ELR (cell line): ENCODE results near the gene CRABP2.

ENCODE experiments used
- DNase-seq: peaks from one replicate; pipeline ENCODE4 v3.0.0-alpha.2; 2015; ENCODE audit warnings: low read depth

CRABP2 gene

GRCh38 chr1:156667968-156668709 is 37.2 kb downstream of the CRABP2 start:
- no peak for DNase-seq

- no peak for DNase-seq
Measured at GRCh38 chr1:156667610-156667967, 37.8 kb downstream of the CRABP2 start.

GRCh38 chr1:156666862-156667609 is 38.3 kb downstream of the CRABP2 start:
- no peak for DNase-seq

- DNase-seq, result no peak
Measured at GRCh38 chr1:156665539-156665938, 39.8 kb downstream of the CRABP2 start.

GRCh38 chr1:156664767-156665411 is 40.5 kb downstream of the CRABP2 start:
- no peak for DNase-seq

- no peak for DNase-seq
Measured at GRCh38 chr1:156664046-156664766, 41.2 kb downstream of the CRABP2 start.

GRCh38 chr1:156663178-156663577 is 42.2 kb downstream of the CRABP2 start:
- no peak for DNase-seq

GRCh38 chr1:156662800-156663055 is 42.7 kb downstream of the CRABP2 start:
- no peak for DNase-seq

- peak; percentile 49 for DNase-seq
Measured at GRCh38 chr1:156662005-156662799, 43.2 kb downstream of the CRABP2 start.

- DNase-seq, result no peak
Measured at GRCh38 chr1:156660752-156661112, 44.7 kb downstream of the CRABP2 start.

- DNase-seq, result peak; percentile 99
Measured at GRCh38 chr1:156659988-156660751, 45.2 kb downstream of the CRABP2 start.

- DNase-seq, result no peak
Measured at GRCh38 chr1:156659661-156659987, 45.8 kb downstream of the CRABP2 start.

GRCh38 chr1:156658945-156659574 is 46.3 kb downstream of the CRABP2 start:
- no peak for DNase-seq

- no peak for DNase-seq
Measured at GRCh38 chr1:156658496-156658895, 46.9 kb downstream of the CRABP2 start.

GRCh38 chr1:156657741-156658319 is 47.6 kb downstream of the CRABP2 start:
- DNase-seq, result no peak

- DNase-seq, result peak; percentile 74
Measured at GRCh38 chr1:156656806-156657740, 48.3 kb downstream of the CRABP2 start.

- no peak for DNase-seq
Measured at GRCh38 chr1:156655904-156656516, 49.4 kb downstream of the CRABP2 start.

GRCh38 chr1:156655151-156655903 is 50.1 kb downstream of the CRABP2 start:
- DNase-seq, result no peak
